ENCODE data around the gene ARID2.

ARID2 gene

DNA sequence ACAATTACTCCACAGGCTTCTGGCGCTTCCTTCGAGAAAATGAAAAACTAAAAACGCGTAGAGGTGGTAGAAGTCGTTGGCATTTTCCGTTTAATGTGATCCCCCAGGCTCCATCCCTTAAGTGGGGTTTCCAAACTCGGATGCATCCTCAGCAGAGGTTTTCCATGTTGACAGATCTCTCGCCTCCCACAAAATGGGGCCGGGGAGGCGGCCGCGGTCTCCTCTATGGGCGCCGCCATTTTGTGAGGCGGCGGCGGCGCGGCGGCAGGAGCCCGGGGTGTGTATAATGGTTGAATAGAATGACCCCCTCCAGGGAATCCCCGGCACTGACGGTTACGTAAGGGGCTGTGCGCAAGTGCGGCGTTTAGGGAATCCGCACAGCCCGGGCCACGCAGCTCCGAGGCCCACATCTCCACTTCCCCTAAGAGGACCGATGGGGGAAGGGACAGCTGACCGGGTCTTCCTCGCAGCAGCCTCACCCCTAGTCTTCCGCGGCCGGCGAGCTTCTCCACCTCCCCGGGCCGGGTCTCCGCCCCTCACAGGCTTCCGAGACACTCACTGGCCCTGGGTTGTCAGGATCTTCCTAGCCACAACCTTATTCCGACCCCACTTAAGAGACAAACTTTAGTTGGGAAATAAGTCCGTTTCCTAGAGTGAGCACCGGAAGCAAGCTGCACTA, 2.1 kb upstream of the ARID2 start:
- Histone ChIP-seq H3K4me2 (ENCODE audit: low read length) (peak overlapping the region; percentile 90), H4K20me1 (ENCODE audit: insufficient read depth, low read length) (no peaks in the 10 kb centered on the region), H3K4me1 (ENCODE audit: insufficient read depth, low read length, severe bottlenecking) (peaks cover 40% of the 10 kb centered on the region), H3K79me2 (ENCODE audit: insufficient read depth, low read length) (peaks cover 62% of the 10 kb centered on the region), H3K27ac (ENCODE audit: low read depth, low read length, poor library complexity, severe bottlenecking) (peak overlapping the region; percentile 97), H3K9me3 (ENCODE audit: low read length) (no peaks in the 10 kb centered on the region), H3K9me2 (ENCODE audit: low read depth, low read length) (no peaks in the 10 kb centered on the region), H2AFZ (ENCODE audit: low read length) (no peak overlapping the region), H3F3A (ENCODE audit: insufficient read depth, low read length) (no peaks in the 10 kb centered on the region; the same call in 1 of the 2 replicates), H3K36me3 (ENCODE audit: insufficient read depth, low read length) (peaks cover 8% of the 10 kb centered on the region; the same call in 1 of the 2 replicates), H3K27me3 (ENCODE audit: insufficient read depth, low read length) (no peaks in the 10 kb centered on the region), H3K9ac (ENCODE audit: low read length) (peak overlapping the region; percentile 97), H3K4me3 (ENCODE audit: low read depth, low read length, poor library complexity, severe bottlenecking) (peak overlapping the region; percentile 99)
- no peak for TF ChIP-seq EZH2 (IDR thresholded peaks at IDR 0.05; ENCODE audit: borderline replicate concordance, low read length)
- TF ChIP-seq, protein P1, sequence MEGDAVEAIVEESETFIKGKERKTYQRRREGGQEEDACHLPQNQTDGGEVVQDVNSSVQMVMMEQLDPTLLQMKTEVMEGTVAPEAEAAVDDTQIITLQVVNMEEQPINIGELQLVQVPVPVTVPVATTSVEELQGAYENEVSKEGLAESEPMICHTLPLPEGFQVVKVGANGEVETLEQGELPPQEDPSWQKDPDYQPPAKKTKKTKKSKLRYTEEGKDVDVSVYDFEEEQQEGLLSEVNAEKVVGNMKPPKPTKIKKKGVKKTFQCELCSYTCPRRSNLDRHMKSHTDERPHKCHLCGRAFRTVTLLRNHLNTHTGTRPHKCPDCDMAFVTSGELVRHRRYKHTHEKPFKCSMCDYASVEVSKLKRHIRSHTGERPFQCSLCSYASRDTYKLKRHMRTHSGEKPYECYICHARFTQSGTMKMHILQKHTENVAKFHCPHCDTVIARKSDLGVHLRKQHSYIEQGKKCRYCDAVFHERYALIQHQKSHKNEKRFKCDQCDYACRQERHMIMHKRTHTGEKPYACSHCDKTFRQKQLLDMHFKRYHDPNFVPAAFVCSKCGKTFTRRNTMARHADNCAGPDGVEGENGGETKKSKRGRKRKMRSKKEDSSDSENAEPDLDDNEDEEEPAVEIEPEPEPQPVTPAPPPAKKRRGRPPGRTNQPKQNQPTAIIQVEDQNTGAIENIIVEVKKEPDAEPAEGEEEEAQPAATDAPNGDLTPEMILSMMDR (IDR thresholded peaks at IDR 0.05; ENCODE audit: low read length): no peak

GRCh38 chr12:45727980-45728629, 1.4 kb upstream of the ARID2 start:
- Histone ChIP-seq H2AFZ (ENCODE audit: low read length) (no peak overlapping the region), H3K4me3 (ENCODE audit: low read depth, low read length, poor library complexity, severe bottlenecking) (peak overlapping the region; percentile 99), H3K27me3 (ENCODE audit: insufficient read depth, low read length) (no peaks in the 10 kb centered on the region), H3K4me1 (ENCODE audit: insufficient read depth, low read length, severe bottlenecking) (peaks cover 40% of the 10 kb centered on the region), H3K9me2 (ENCODE audit: low read depth, low read length) (no peaks in the 10 kb centered on the region), H3K36me3 (ENCODE audit: insufficient read depth, low read length) (peaks cover 6% of the 10 kb centered on the region; the same call in 1 of the 2 replicates), H3K9me3 (ENCODE audit: low read length) (no peaks in the 10 kb centered on the region), H3K79me2 (ENCODE audit: insufficient read depth, low read length) (peaks cover 62% of the 10 kb centered on the region), H4K20me1 (ENCODE audit: insufficient read depth, low read length) (no peaks in the 10 kb centered on the region), H3K27ac (ENCODE audit: low read depth, low read length, poor library complexity, severe bottlenecking) (peak overlapping the region; percentile 97), H3K9ac (ENCODE audit: low read length) (peak overlapping the region; percentile 97), H3F3A (ENCODE audit: insufficient read depth, low read length) (no peaks in the 10 kb centered on the region; the same call in 1 of the 2 replicates), H3K4me2 (ENCODE audit: low read length) (peak overlapping the region; percentile 90)
- TF ChIP-seq EZH2 (IDR thresholded peaks at IDR 0.05; ENCODE audit: borderline replicate concordance, low read length): no peak
- TF ChIP-seq, protein P1 (IDR thresholded peaks at IDR 0.05; ENCODE audit: low read length): no peak

- Histone ChIP-seq H3F3A (ENCODE audit: insufficient read depth, low read length) (no peaks in the 10 kb centered on the region; the same call in 1 of the 2 replicates), H3K9me2 (ENCODE audit: low read depth, low read length) (no peaks in the 10 kb centered on the region), H3K9me3 (ENCODE audit: low read length) (no peaks in the 10 kb centered on the region), H3K27ac (ENCODE audit: low read depth, low read length, poor library complexity, severe bottlenecking) (peak overlapping the region; percentile 97), H2AFZ (ENCODE audit: low read length) (no peak overlapping the region), H3K4me3 (ENCODE audit: low read depth, low read length, poor library complexity, severe bottlenecking) (peak overlapping the region; percentile 99), H4K20me1 (ENCODE audit: insufficient read depth, low read length) (no peaks in the 10 kb centered on the region), H3K27me3 (ENCODE audit: insufficient read depth, low read length) (no peaks in the 10 kb centered on the region), H3K4me1 (ENCODE audit: insufficient read depth, low read length, severe bottlenecking) (peaks cover 38% of the 10 kb centered on the region), H3K4me2 (ENCODE audit: low read length) (peak overlapping the region; percentile 90), H3K79me2 (ENCODE audit: insufficient read depth, low read length) (peaks cover 62% of the 10 kb centered on the region), H3K36me3 (ENCODE audit: insufficient read depth, low read length) (peaks cover 9% of the 10 kb centered on the region), H3K9ac (ENCODE audit: low read length) (peak overlapping the region; percentile 97)
- TF ChIP-seq EZH2 (IDR thresholded peaks at IDR 0.05; ENCODE audit: borderline replicate concordance, low read length): no peak
- TF ChIP-seq, protein P1 (IDR thresholded peaks at IDR 0.05; ENCODE audit: low read length): peak; percentile 88
These were observed 775 bp upstream of the ARID2 start for GRCh38 chr12:45728630-45729232.

Measured in OCI-LY1 (cell line).